GDM1 (cell line): Measurements from ENCODE around the gene PLEKHA5.
"Not testable (repeated sequence)": the region's sequence is repeated elsewhere in the genome, so short reads cannot be mapped to it uniquely, and the experiment has no call there.

ENCODE experiments used
- DNase-seq: peaks from one replicate; lab custom pipeline; 2025; lab: John Stamatoyannopoulos, UW

PLEKHA5 gene

DNA sequence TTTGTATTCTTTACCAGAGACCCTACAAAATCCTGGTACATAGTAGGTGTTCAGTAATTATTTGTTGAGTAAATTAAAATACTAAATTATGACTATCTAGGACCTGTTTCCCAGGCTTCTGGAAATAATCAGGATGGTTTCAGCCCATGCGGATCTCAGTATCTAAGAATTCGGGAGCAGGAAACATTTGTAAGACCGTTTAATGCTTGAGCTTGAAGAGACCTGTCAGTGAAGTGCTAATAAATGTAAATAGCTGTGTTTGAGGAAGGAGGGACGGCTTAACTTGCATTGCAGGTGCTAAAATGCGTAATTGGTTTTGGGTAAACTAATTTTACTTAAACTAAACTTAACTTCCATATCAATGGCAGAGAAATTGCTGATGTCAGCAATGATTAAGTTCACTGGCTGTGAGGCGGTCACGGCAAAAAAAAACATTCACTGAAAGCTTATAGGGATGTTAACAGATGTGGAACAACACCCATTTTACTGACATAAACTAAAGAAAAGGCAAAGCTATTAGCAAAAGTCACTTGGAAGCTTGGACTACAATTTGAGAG, 281.2 kb downstream of the PLEKHA5 start:
- DNase-seq = no peak

DNA sequence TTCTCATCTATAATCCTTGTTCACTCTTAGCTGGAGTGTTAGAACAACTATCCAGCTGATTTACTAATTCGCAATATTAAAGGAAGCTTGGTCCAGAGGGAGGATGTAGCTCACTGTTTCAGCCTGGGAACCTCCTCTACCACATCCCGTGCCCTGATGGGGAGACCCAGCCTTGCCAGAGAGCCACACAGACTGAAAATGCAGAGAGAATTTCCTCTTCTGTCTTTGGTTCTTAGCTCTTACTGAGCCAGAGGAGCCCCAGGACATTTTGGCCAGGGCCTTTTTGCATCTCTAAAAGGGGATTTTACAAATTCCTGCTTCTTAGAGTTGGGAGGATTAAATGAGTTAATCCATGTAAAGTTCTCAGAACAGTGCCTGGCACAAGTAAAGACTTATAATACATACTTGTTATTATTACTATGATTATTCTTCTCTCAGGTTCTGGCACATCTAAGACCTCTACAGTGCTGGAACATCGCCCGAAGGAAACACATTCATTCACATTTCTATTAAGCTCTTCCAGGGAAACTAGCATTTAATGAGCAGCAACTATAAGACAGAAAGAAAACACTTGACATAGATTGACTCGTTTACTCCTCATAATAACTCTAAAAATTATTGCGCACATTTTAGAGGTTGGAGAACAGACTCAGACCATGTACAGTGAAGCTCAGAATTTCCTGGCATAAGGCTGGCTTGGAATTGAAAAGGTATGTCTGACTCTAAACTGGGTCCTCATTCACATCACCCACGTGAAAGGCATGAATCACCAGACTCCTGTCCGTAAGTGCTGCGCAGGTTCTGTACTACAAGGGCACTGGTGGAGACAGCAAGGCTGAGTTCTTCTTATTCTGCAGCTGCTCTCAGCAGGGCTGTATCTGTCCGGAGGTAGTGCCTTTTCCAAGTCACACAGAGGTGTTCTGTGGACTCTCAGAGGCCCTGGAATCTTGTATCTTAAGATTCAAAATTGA, 282.0 kb downstream of the PLEKHA5 start:
- DNase-seq = no peak

DNA sequence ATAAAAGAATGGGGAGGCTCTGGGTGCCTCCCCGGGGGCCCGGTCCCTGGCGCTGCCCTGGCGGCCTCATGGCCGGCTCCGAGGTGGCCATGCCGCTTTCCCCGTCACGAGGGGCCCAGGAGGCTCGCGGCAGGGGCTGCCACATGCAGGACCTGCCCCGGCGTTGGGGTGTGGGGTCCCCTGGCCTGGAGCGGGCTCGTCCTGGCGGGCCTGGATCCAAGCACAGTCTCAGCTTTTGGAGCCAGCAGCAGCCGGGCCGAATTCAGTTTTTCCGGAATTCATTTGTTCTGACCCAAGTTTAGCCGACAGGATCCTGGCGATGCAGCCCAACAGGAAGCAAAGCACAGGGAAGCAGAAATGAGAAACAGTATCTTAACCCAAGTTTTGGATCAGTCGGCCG, 283.3 kb downstream of the PLEKHA5 start:
- no peak for DNase-seq

- DNase-seq = not testable (repeated sequence)
These were observed 284.0 kb downstream of the PLEKHA5 start for GRCh38 chr12:19413582-19413981.

- no peak for DNase-seq
These were observed 286.0 kb downstream of the PLEKHA5 start for GRCh38 chr12:19415563-19415962.

DNA sequence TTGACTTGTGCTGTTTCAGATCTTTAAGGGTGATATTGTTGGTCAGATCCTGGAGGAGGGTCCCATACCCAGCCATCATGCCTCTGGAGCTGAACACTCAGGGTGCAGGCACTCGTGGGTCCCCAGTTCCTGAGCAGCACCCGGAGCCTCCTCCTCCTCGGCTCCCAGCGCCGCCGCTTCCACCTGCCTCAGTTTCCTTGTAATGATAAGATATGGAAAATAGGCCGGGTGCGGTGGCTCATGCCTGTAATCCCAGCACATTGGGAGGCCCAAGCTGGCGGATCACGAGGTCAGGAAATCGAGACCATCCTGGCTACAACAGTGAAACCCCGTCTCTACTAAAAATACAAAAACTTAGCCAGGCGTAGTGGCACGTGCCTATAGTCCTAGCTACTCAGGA, 289.6 kb downstream of the PLEKHA5 start:
- DNase-seq = no peak

DNA sequence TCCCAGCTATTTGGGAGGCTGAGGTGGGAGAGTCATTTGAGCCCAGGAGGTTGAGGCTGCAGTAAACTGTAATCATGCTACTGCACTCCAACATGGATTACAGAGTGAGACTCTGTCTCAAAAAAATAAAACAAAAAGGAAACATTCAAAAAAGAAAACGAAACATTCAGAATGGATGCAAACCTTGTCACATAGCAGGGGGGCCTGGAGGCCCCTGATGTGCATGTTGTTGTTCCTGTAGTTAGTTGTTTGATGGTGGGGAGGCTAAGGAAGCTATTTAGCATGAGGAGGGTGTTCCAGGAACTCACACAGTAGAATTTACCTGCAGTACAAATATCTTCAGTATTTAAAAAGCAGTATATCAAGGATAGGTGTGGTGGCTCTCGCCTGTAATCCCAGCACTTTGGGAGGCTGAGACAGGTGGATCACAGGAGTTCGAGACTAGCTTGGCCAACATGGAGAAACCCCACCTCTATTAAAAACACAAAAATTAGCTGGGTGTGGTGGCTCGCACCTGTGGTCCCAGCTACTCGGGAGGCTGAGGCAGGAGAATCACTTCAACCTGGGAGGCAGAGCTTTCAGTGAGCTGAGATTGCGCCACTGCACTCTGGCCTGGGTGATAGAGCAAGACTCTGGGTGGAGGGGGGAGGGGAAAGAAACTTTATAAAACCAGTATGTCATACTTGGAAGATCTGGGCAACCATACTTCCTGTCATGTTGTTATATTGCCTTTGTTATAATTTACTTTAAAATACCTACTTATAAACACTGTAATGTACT, 292.2 kb downstream of the PLEKHA5 start:
- DNase-seq = no peak

- no peak for DNase-seq
These were observed 293.8 kb downstream of the PLEKHA5 start for GRCh38 chr12:19423166-19423930.
